ENCODE measurements around the gene GLRA2.

- TF ChIP-seq CTCF (IDR thresholded peaks at IDR 0.05) (no peak), POLR2A (IDR thresholded peaks at IDR 0.05) (no peak)
These were observed 144.4 kb downstream of the GLRA2 start for GRCh38 chrX:14673764-14674163.
